ENCODE data around the gene TREM1. TPM values are rescaled to one million over a fixed set of nuclear protein-coding genes. Genes with fewer than 3 reads are reported as not detected.

The TREM1 gene
- total RNA-seq, 2 donors from 2014 or later, result 1.4 TPM; not detected in 1

GRCh38 chr6:41258196-41258493 lies 28.3 kb downstream of the TREM1 start:
- Histone ChIP-seq H3K9ac (ENCODE audit: low read depth in 2 of 2, low read length in 2 of 2) (no peak overlapping the region), H3K27ac (no peak overlapping the region), H3K9me3 (no peaks in the 10 kb centered on the region), H3K27me3 (no peaks in the 10 kb centered on the region), H3K4me1 (no peaks in the 10 kb centered on the region), H3K4me3 (no peak overlapping the region), H3K36me3 (no peaks in the 10 kb centered on the region)
- intact Hi-C loops (cut with DNase I), result no loop called here
- DNase-seq, result no peak
- TF ChIP-seq, protein P1, sequence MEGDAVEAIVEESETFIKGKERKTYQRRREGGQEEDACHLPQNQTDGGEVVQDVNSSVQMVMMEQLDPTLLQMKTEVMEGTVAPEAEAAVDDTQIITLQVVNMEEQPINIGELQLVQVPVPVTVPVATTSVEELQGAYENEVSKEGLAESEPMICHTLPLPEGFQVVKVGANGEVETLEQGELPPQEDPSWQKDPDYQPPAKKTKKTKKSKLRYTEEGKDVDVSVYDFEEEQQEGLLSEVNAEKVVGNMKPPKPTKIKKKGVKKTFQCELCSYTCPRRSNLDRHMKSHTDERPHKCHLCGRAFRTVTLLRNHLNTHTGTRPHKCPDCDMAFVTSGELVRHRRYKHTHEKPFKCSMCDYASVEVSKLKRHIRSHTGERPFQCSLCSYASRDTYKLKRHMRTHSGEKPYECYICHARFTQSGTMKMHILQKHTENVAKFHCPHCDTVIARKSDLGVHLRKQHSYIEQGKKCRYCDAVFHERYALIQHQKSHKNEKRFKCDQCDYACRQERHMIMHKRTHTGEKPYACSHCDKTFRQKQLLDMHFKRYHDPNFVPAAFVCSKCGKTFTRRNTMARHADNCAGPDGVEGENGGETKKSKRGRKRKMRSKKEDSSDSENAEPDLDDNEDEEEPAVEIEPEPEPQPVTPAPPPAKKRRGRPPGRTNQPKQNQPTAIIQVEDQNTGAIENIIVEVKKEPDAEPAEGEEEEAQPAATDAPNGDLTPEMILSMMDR (IDR thresholded peaks at IDR 0.05), result no peak

GRCh38 chr6:41257369-41258195 lies 28.9 kb downstream of the TREM1 start:
- intact Hi-C loops (cut with DNase I), result no loop called here
- Histone ChIP-seq H3K36me3 (no peaks in the 10 kb centered on the region), H3K9me3 (no peaks in the 10 kb centered on the region), H3K4me3 (no peak overlapping the region), H3K9ac (ENCODE audit: low read depth in 2 of 2, low read length in 2 of 2) (no peak overlapping the region), H3K27me3 (no peaks in the 10 kb centered on the region), H3K27ac (no peak overlapping the region), H3K4me1 (no peaks in the 10 kb centered on the region)
- DNase-seq, result no peak
- TF ChIP-seq, protein P1 (IDR thresholded peaks at IDR 0.05), result no peak

DNA sequence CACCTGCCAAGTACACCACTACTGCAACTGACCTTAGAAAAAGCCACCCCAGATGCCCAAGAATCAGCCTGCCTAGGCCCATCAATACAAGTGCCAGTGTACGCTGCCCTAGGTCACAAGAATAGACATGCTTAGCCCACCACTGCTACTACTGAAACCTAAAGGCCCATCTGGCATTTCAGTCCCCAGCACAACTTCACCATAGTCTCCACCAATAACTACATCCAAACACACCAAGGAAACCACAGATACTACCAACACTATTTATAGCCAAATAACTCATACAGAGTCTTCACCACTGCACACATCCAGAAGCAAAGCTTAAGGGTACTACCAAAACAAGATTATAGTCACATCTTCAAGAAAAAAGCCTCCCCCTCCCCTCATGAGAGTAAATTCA lies 30.1 kb downstream of the TREM1 start:
- no peaks in the 10 kb centered on the region for H3K9me3 ChIP-seq
- H3K36me3 ChIP-seq, result no peaks in the 10 kb centered on the region
- no peak overlapping the region for H3K4me3 ChIP-seq
- TF ChIP-seq, protein P1 (IDR thresholded peaks at IDR 0.05), result no peak
- H3K9ac ChIP-seq (ENCODE audit: low read depth in 2 of 2, low read length in 2 of 2), result no peak overlapping the region
- no peaks in the 10 kb centered on the region for H3K27me3 ChIP-seq
- no peak overlapping the region for H3K27ac ChIP-seq
- intact Hi-C loops (cut with DNase I), result no loop called here
- no peaks in the 10 kb centered on the region for H3K4me1 ChIP-seq
- no peak for DNase-seq

DNA sequence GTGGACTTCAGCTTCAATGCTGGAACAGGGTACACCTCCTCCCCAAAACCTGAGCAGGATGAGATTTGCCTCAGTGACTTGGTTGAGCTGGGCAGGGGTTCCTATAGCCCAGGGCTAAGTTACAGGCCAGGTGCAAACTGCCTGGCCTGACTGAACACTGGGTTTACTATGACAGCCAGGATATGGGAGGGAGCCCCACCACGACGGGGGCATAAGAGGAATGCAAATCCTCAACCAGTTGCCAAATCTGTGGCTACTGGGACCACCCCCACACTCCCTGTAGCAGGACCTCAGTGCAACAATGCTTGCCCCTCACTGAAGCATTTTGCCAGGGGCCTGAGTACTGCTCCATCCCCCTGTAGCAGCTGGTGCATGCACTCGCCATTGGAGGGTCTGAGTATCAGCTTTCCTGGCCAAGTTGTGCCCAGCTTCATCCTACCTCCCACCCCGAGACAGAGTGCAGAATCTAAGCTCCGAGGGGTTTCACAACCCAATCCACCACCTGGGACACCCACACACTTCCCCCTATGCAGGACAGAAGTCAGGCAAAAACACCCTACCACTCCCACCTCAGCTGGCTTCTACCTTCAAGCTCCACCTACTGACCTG lies 30.7 kb downstream of the TREM1 start:
- H3K27ac ChIP-seq, result no peak overlapping the region
- TF ChIP-seq, protein P1 (IDR thresholded peaks at IDR 0.05), result no peak
- no peaks in the 10 kb centered on the region for H3K4me1 ChIP-seq
- intact Hi-C loops (cut with DNase I), result no loop called here
- H3K4me3 ChIP-seq, result no peak overlapping the region
- no peaks in the 10 kb centered on the region for H3K36me3 ChIP-seq
- H3K9me3 ChIP-seq, result no peaks in the 10 kb centered on the region
- DNase-seq, result no peak
- H3K27me3 ChIP-seq, result no peaks in the 10 kb centered on the region
- H3K9ac ChIP-seq (ENCODE audit: low read depth in 2 of 2, low read length in 2 of 2), result no peak overlapping the region

DNA sequence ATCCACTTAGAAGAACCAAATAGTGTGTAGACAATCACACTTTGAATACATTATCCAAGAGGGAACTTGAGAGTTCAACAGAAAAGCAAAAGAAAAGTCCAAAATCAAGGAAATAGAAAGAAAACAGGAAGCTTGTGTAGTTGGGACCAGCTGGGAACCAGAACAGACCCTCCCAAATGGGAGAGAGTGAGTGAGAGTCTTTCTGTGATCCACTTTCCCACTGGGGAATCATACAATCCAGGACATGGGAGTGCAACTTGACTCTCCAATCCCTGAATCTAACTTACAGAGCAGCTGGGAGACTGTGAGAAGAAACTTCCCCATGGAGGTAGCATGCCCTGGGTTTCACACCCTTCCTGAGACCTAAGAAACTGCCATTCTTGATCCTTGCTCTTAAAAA lies 31.4 kb downstream of the TREM1 start:
- H3K9ac ChIP-seq (ENCODE audit: low read depth in 2 of 2, low read length in 2 of 2), result no peak overlapping the region
- TF ChIP-seq, protein P1 (IDR thresholded peaks at IDR 0.05), result no peak
- H3K36me3 ChIP-seq, result no peaks in the 10 kb centered on the region
- intact Hi-C loops (cut with DNase I), result no loop called here
- no peaks in the 10 kb centered on the region for H3K4me1 ChIP-seq
- no peaks in the 10 kb centered on the region for H3K27me3 ChIP-seq
- DNase-seq, result no peak
- H3K27ac ChIP-seq, result no peak overlapping the region
- H3K4me3 ChIP-seq, result no peak overlapping the region
- H3K9me3 ChIP-seq, result no peaks in the 10 kb centered on the region
